Muscle of arm (tissue), 14 donors: ENCODE results near the gene STC2. TPM values are rescaled to one million over a fixed set of nuclear protein-coding genes. Genes with fewer than 3 reads are reported as not detected.
"Not testable (repeated sequence)": the region's sequence is repeated elsewhere in the genome, so short reads cannot be mapped to it uniquely, and the experiment has no call there.

Experiments used
- DNase-seq: peaks from one replicate; pipeline ENCODE4 v3.0.0-alpha.2; 2013
- long read RNA-seq, 11 donors: transcript quantifications; one replicate each; lab custom pipeline, GENCODE V29; 2026
- polyA plus RNA-seq, 12 donors: library from polyadenylated mRNA; unstranded; fragments of 120-200 nt; gene quantifications; one replicate each; pipeline ENCODE4 v1.2.1, GENCODE V29; 2013; ENCODE audit not compliant: insufficient read length in 12 of 12

Gene STC2
- polyA plus RNA-seq, result 10 to 100 TPM in 3 of 12 donors, 1 to 10 TPM in 8, not detected in 1; 3.4 to 16.4 (median 5.6) TPM
- long read RNA-seq, donor 1, full-length matches to known transcripts, result 1 of 1 reads
- long read RNA-seq, donor 1, partial matches to known transcripts, result 0 of 1 reads
- long read RNA-seq, donor 1, other reads (novel, unspliced or antisense), result 0 of 1 reads
- long read RNA-seq, donor 2, full-length matches to known transcripts, result 5 of 5 reads
- long read RNA-seq, donor 2, partial matches to known transcripts, result 0 of 5 reads
- long read RNA-seq, donor 2, other reads (novel, unspliced or antisense), result 0 of 5 reads
- long read RNA-seq, donor 3, full-length matches to known transcripts, result 5 of 5 reads
- long read RNA-seq, donor 3, partial matches to known transcripts, result 0 of 5 reads
- long read RNA-seq, donor 3, other reads (novel, unspliced or antisense), result 0 of 5 reads
- long read RNA-seq, donor 4, full-length matches to known transcripts, result 4 of 4 reads
- long read RNA-seq, donor 4, partial matches to known transcripts, result 0 of 4 reads
- long read RNA-seq, donor 4, other reads (novel, unspliced or antisense), result 0 of 4 reads
- long read RNA-seq, donor 5, full-length matches to known transcripts, result 3 of 3 reads
- long read RNA-seq, donor 5, partial matches to known transcripts, result 0 of 3 reads
- long read RNA-seq, donor 5, other reads (novel, unspliced or antisense), result 0 of 3 reads
- long read RNA-seq, donor 6, full-length matches to known transcripts, result 5 of 5 reads
- long read RNA-seq, donor 6, partial matches to known transcripts, result 0 of 5 reads
- long read RNA-seq, donor 6, other reads (novel, unspliced or antisense), result 0 of 5 reads
- long read RNA-seq, donor 7, full-length matches to known transcripts, result 1 of 1 reads
- long read RNA-seq, donor 7, partial matches to known transcripts, result 0 of 1 reads
- long read RNA-seq, donor 7, other reads (novel, unspliced or antisense), result 0 of 1 reads
- long read RNA-seq, donor 8, full-length matches to known transcripts, result 4 of 4 reads
- long read RNA-seq, donor 8, partial matches to known transcripts, result 0 of 4 reads
- long read RNA-seq, donor 8, other reads (novel, unspliced or antisense), result 0 of 4 reads
- long read RNA-seq, donor 9, full-length matches to known transcripts, result 2 of 2 reads
- long read RNA-seq, donor 9, partial matches to known transcripts, result 0 of 2 reads
- long read RNA-seq, donor 9, other reads (novel, unspliced or antisense), result 0 of 2 reads
- long read RNA-seq, donor 10, full-length matches to known transcripts, result 5 of 5 reads
- long read RNA-seq, donor 10, partial matches to known transcripts, result 0 of 5 reads
- long read RNA-seq, donor 10, other reads (novel, unspliced or antisense), result 0 of 5 reads
- long read RNA-seq, donor 11, full-length matches to known transcripts, result 7 of 7 reads
- long read RNA-seq, donor 11, partial matches to known transcripts, result 0 of 7 reads
- long read RNA-seq, donor 11, other reads (novel, unspliced or antisense), result 0 of 7 reads

GRCh38 chr5:173327948-173328843, at the start of gene STC2:
Gene STC2, minus strand, starts transcription at chr5:173328414. Its CDS starts 221 bp downstream, at chr5:173328193.
- peak; percentile 69 for DNase-seq

DNA sequence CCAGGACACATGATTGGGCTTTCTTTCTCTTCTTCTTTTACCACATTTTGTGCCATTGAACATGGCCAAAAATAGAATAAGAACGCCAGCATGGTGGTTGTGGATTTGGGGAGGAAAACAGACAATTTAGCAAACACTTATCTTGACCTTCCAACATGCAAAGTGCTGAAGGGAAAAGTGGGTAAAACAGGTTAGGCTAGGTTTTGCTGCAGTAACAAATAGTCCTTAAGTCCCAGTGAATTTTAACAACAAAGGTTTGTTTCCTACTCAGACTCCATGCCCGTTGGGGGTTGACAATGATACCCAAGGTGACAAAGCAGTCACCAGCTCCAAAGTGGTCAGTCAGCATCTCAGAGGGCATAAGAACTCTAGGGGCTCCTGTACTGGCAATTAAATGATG, 43.2 kb upstream of the STC2 start:
- DNase-seq, result no peak

GRCh38 chr5:173363406-173363805, 35.2 kb upstream of the STC2 start:
- not testable (repeated sequence) for DNase-seq

DNA sequence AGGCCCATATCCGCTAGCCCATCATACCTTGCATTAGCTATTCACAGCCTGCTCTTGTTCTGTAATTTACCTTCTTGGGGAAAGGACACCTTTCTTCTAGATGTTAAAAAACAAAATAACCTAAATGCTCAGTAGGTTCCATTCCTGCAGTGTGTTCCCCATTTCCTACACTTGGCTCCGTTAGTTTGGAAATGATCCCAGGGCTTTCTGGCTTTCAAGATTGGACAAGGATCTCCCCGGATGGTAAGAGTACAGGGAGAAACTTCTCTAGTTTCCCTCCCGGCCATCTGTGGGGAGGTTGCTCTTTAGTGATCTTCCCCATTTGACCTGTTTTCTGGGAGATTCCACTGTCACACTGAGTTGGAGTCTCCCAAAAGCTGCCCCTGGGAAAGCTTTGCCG, 27.3 kb upstream of the STC2 start:
- DNase-seq, result no peak

DNA sequence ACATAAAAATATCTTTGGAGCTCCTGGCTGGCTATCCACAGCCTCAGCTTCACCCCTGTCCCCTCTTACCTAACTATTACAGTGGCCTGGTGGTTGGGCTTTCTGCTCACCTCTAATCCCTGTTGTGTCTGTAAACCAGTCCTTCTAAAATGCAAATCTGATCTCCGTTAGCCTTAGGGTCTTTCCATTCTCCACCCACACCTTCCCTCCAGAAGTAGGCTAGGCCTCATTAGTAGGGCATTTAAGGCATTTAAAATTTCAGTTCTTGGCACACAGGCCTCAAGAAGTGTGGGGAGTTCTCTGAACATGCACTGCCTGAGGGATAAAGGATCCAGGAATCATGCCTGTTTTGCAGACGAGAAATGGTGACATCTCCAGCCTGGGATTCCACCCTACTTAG, 26.4 kb upstream of the STC2 start:
- DNase-seq, result no peak

DNA sequence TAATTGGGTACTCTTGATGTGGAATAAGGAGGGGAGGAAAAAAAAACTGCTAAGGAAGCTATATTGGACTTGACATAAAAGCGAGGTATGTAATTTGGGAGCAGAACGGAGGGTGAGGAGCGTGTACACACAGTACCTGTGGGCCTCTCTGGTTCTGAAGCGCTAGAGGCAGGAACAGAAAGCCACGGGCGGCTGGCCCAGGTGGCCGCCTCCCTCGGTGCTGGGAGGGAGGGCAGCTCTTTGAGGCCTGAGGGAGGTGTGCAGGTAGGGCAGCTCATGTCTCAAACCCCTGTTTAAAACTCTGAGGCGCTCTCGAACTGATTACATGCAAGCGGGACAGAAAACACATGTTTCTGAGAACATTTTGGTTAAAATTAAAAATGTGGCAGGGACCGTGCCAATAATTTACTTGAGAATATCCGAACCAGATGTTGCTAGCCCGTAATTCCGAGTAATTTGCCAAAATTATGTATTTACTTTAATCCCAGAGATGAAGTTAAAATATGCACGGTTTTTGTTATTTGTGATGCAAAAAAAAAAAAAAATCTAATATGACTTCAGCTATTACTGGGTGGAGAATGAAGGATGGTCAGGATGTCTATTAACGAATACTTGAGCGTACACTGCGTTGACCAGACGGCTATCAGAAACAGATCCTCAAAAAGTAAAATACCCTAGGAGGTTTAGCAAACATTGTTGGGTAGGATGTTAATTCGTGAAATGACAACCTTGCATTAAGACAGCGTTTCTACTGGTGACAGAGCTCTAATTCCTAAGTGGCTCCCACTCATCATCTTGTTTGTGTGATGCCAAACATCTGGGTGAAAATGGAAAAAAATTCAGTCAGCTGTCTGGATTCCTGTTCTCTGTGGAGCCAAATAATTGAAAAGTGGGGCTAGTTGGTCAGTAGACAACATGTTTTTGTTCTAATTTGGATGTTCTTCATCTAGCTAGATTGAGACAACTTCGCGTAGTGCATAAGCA, 24.4 kb upstream of the STC2 start:
- peak; percentile 56 for DNase-seq

GRCh38 chr5:173342813-173343755, 14.9 kb upstream of the STC2 start:
- no peak for DNase-seq

GRCh38 chr5:173341961-173342430, 13.8 kb upstream of the STC2 start:
- DNase-seq, result no peak

- no peak for DNase-seq
Observed at GRCh38 chr5:173340984-173341383, 12.8 kb upstream of the STC2 start.

- DNase-seq, result no peak
Observed at GRCh38 chr5:173340451-173340850, 12.2 kb upstream of the STC2 start.

- no peak for DNase-seq
Observed at GRCh38 chr5:173339286-173339685, 11.1 kb upstream of the STC2 start.

- DNase-seq, result no peak
Observed at GRCh38 chr5:173338380-173339015, 10.3 kb upstream of the STC2 start.

GRCh38 chr5:173334808-173335207, 6.6 kb upstream of the STC2 start:
- no peak for DNase-seq

DNA sequence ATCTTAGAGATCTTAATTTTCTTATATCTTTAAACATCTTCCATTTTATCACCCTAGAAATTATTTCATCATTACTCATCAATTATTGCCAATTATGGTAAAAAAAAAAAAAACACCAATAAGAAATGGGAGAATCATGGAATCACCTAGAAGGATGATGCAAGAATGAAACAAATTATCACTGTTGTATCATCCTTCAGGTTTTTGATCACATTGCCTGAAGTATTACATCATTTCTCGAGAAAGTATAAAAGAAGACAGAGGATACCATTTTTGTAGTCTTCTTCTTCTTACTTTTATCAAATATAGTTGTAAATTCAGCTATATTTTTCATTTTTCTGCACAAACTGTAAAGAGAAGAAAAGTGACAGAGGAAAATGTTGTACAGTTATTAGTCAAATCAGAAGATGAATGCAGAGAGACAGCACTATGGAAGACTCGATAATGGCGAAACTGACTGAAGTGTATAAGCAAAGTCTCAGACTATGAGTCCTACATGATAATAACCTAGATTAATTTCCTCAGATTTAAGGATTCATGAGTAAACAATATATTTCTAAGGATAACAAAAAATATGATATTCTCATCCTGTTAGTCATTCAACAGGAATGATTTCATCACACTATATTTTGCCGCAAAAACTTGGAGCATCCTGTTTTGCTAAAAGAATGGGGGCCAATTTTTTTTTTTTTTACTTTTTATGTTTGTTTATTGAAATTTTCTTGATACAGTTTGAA, 5.9 kb upstream of the STC2 start:
- no peak for DNase-seq

GRCh38 chr5:173331956-173332479, 3.8 kb upstream of the STC2 start:
- DNase-seq, result peak; percentile 85

- no peak for DNase-seq
Observed at GRCh38 chr5:173331287-173331686, 3.1 kb upstream of the STC2 start.
